ENCODE results near the gene MAP2K5. TPM values are rescaled to one million over a fixed set of nuclear protein-coding genes. Genes with fewer than 3 reads are reported as not detected.

Gene MAP2K5
- total RNA-seq, 1 donor from 2014 or later: 11.6 TPM

DNA sequence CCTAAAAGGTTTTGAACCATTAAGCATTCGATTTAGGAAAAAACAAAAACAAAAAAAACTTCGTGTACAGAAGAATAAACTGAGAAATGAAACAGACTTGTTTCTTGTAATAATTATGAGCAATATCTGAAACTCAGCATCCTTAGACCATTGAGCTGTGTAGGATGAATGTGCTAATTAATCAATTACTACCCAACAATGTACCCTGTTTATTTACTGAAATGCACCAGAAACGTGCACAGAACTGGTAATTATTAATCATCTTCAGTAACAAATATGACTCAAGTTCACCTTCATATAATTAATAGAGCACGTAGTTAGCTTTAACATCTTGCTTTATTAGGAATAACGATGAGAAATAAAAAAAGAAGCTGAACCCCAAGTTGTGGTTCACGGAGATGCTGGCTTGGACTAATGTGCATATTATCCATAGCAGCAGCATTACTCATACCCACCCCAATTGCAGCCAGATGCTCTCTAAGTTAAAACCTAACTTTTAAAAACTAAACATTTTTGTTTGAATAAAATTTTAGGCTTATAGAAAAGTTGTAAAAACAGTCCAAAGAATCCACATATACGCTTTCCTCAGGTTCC, 31.8 kb upstream of the MAP2K5 start:
- H3K9me3 Mint-ChIP-seq (ENCODE audit: unreplicated experiment): no peaks in the 10 kb centered on the region
- peaks cover 5% of the 10 kb centered on the region for H3K36me3 Mint-ChIP-seq (ENCODE audit: low read depth, unreplicated experiment)
- H3K4me2 ChIP-seq (ENCODE audit: low read length): peak overlapping the region; percentile 51
- no peak overlapping the region for H2AFZ ChIP-seq (ENCODE audit: low read depth, low read length)
- no peak overlapping the region for H3K27ac ChIP-seq (ENCODE audit: low read depth, low read length)
- H3K4me1 Mint-ChIP-seq (ENCODE audit: low read depth, unreplicated experiment): peaks cover 11% of the 10 kb centered on the region
- H3K79me2 ChIP-seq (ENCODE audit: insufficient read depth, low read length): no peaks in the 10 kb centered on the region
- H3K4me3 Mint-ChIP-seq (ENCODE audit: unreplicated experiment): no peak overlapping the region
- no peak overlapping the region for H3K27ac Mint-ChIP-seq (ENCODE audit: unreplicated experiment)
- H3K27me3 ChIP-seq (ENCODE audit: insufficient read depth, low read length): no peaks in the 10 kb centered on the region
- FAIRE-seq (peak; percentile 69), DNase-seq (ENCODE audit: low read depth) (peak; percentile 66)
- H3K9me3 ChIP-seq (ENCODE audit: insufficient read depth, low read depth, low read length): no peaks in the 10 kb centered on the region
- TF ChIP-seq EZH2 (IDR thresholded peaks at IDR 0.05; ENCODE audit: insufficient read depth, low read length): no peak
- TF ChIP-seq, protein P1, sequence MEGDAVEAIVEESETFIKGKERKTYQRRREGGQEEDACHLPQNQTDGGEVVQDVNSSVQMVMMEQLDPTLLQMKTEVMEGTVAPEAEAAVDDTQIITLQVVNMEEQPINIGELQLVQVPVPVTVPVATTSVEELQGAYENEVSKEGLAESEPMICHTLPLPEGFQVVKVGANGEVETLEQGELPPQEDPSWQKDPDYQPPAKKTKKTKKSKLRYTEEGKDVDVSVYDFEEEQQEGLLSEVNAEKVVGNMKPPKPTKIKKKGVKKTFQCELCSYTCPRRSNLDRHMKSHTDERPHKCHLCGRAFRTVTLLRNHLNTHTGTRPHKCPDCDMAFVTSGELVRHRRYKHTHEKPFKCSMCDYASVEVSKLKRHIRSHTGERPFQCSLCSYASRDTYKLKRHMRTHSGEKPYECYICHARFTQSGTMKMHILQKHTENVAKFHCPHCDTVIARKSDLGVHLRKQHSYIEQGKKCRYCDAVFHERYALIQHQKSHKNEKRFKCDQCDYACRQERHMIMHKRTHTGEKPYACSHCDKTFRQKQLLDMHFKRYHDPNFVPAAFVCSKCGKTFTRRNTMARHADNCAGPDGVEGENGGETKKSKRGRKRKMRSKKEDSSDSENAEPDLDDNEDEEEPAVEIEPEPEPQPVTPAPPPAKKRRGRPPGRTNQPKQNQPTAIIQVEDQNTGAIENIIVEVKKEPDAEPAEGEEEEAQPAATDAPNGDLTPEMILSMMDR (IDR thresholded peaks at IDR 0.05; ENCODE audit: insufficient read depth, low read depth, low read length): no peak
- peaks cover 8% of the 10 kb centered on the region for H3K4me1 ChIP-seq (ENCODE audit: insufficient read depth, low read length)
- no peak overlapping the region for H3K9ac ChIP-seq (ENCODE audit: low read length)
- H3K36me3 ChIP-seq (ENCODE audit: insufficient read depth, low read length): no peaks in the 10 kb centered on the region
- H4K20me1 ChIP-seq (ENCODE audit: insufficient read depth, low read length): no peaks in the 10 kb centered on the region
- no peaks in the 10 kb centered on the region for H3K27me3 Mint-ChIP-seq (ENCODE audit: low read depth, unreplicated experiment)
- no peak overlapping the region for H3K4me3 ChIP-seq (ENCODE audit: insufficient read depth, low read depth, low read length)

DNA sequence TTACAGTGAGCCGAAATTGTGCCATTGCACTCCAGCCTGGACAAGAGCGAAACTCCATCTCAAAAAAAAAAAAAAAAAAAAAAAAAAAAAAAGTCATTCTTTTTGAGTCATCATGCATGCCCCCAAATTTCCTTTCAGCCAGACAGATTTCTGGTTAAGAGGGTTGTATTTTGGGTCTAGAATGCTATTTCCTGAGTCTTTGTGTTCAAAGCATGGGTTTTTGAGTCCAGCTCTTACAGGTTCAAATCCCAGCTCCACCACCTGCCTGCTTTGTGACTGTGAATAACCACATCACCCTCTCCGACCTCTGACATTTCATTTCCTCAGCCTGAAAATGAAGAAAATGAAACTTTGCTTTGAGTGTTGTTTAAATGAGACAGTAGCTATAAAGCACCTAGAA, 30.9 kb upstream of the MAP2K5 start:
- no peak overlapping the region for H3K27ac ChIP-seq (ENCODE audit: low read depth, low read length)
- H3K36me3 ChIP-seq (ENCODE audit: insufficient read depth, low read length): no peaks in the 10 kb centered on the region
- no peak overlapping the region for H3K4me3 ChIP-seq (ENCODE audit: insufficient read depth, low read depth, low read length)
- peaks cover 8% of the 10 kb centered on the region for H3K4me1 ChIP-seq (ENCODE audit: insufficient read depth, low read length)
- TF ChIP-seq, protein P1 (IDR thresholded peaks at IDR 0.05; ENCODE audit: insufficient read depth, low read depth, low read length): no peak
- TF ChIP-seq EZH2 (IDR thresholded peaks at IDR 0.05; ENCODE audit: insufficient read depth, low read length): no peak
- no peaks in the 10 kb centered on the region for H3K27me3 Mint-ChIP-seq (ENCODE audit: low read depth, unreplicated experiment)
- H3K27ac Mint-ChIP-seq (ENCODE audit: unreplicated experiment): no peak overlapping the region
- no peak overlapping the region for H3K4me3 Mint-ChIP-seq (ENCODE audit: unreplicated experiment)
- no peaks in the 10 kb centered on the region for H3K9me3 Mint-ChIP-seq (ENCODE audit: unreplicated experiment)
- H3K36me3 Mint-ChIP-seq (ENCODE audit: low read depth, unreplicated experiment): peaks cover 5% of the 10 kb centered on the region
- no peak for DNase-seq (ENCODE audit: low read depth)
- H3K4me1 Mint-ChIP-seq (ENCODE audit: low read depth, unreplicated experiment): peaks cover 11% of the 10 kb centered on the region
- no peaks in the 10 kb centered on the region for H3K9me3 ChIP-seq (ENCODE audit: insufficient read depth, low read depth, low read length)
- no peak overlapping the region for H2AFZ ChIP-seq (ENCODE audit: low read depth, low read length)
- H3K27me3 ChIP-seq (ENCODE audit: insufficient read depth, low read length): no peaks in the 10 kb centered on the region
- H4K20me1 ChIP-seq (ENCODE audit: insufficient read depth, low read length): no peaks in the 10 kb centered on the region
- H3K79me2 ChIP-seq (ENCODE audit: insufficient read depth, low read length): no peaks in the 10 kb centered on the region
- H3K9ac ChIP-seq (ENCODE audit: low read length): no peak overlapping the region
- no peak for FAIRE-seq
- H3K4me2 ChIP-seq (ENCODE audit: low read length): no peak overlapping the region

DNA sequence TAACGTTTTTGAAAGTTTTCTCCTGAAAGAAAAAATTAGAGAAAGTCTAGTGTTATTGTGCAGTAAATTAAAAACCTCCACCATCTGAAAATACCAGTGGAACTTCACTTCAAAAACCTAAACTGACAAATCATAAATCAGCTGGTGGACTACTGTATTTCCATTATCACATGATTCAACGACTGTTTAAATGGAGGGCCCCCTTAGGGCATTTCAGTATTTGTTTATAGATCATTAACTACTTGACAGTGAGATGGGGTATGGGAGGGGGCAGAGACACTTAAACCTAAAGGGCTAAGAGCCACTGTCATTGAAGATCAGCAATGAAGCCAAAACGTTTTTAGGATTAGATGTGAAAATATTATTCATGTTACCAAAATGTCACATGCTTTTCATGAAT, 30.4 kb upstream of the MAP2K5 start:
- H3K27ac Mint-ChIP-seq (ENCODE audit: unreplicated experiment): no peak overlapping the region
- H3K4me2 ChIP-seq (ENCODE audit: low read length): no peak overlapping the region
- H3K4me3 Mint-ChIP-seq (ENCODE audit: unreplicated experiment): no peak overlapping the region
- DNase-seq (ENCODE audit: low read depth) (no peak), FAIRE-seq (no peak)
- no peaks in the 10 kb centered on the region for H3K9me3 ChIP-seq (ENCODE audit: insufficient read depth, low read depth, low read length)
- no peak overlapping the region for H3K9ac ChIP-seq (ENCODE audit: low read length)
- TF ChIP-seq, protein P1 (IDR thresholded peaks at IDR 0.05; ENCODE audit: insufficient read depth, low read depth, low read length): no peak
- no peak for TF ChIP-seq EZH2 (IDR thresholded peaks at IDR 0.05; ENCODE audit: insufficient read depth, low read length)
- H4K20me1 ChIP-seq (ENCODE audit: insufficient read depth, low read length): no peaks in the 10 kb centered on the region
- no peaks in the 10 kb centered on the region for H3K27me3 Mint-ChIP-seq (ENCODE audit: low read depth, unreplicated experiment)
- H3K4me1 ChIP-seq (ENCODE audit: insufficient read depth, low read length): peaks cover 8% of the 10 kb centered on the region
- peaks cover 11% of the 10 kb centered on the region for H3K4me1 Mint-ChIP-seq (ENCODE audit: low read depth, unreplicated experiment)
- H2AFZ ChIP-seq (ENCODE audit: low read depth, low read length): no peak overlapping the region
- no peak overlapping the region for H3K4me3 ChIP-seq (ENCODE audit: insufficient read depth, low read depth, low read length)
- H3K27me3 ChIP-seq (ENCODE audit: insufficient read depth, low read length): no peaks in the 10 kb centered on the region
- no peaks in the 10 kb centered on the region for H3K79me2 ChIP-seq (ENCODE audit: insufficient read depth, low read length)
- H3K36me3 Mint-ChIP-seq (ENCODE audit: low read depth, unreplicated experiment): peaks cover 5% of the 10 kb centered on the region
- no peaks in the 10 kb centered on the region for H3K36me3 ChIP-seq (ENCODE audit: insufficient read depth, low read length)
- H3K27ac ChIP-seq (ENCODE audit: low read depth, low read length): no peak overlapping the region
- H3K9me3 Mint-ChIP-seq (ENCODE audit: unreplicated experiment): no peaks in the 10 kb centered on the region

Data from astrocyte (in vitro differentiated cells and primary cell).